Nephron progenitor cell (in vitro differentiated cells): ENCODE data around the gene NWD2.
A peak's percentile ranks its signal among the peaks of the same experiment; 100 is the strongest.

Source experiments
- DNase-seq: peaks from one replicate; pipeline ENCODE4 v3.0.0; 2021
- H3K27ac Mint-ChIP-seq: 2 replicates; pipeline ENCODE4 v1.8.0; 2021; ENCODE audit warnings: mild to moderate bottlenecking, moderate library complexity, mixed read lengths
- H3K27me3 Mint-ChIP-seq: 2 replicates; pipeline ENCODE4 v1.8.0; 2021; ENCODE audit warnings: mild to moderate bottlenecking, low read depth, mixed read lengths; ENCODE audit not compliant: poor library complexity
- H3K36me3 Mint-ChIP-seq: 2 replicates; pipeline ENCODE4 v1.8.0; 2021; ENCODE audit warnings: low read depth, mixed read lengths
- H3K4me1 Mint-ChIP-seq: 2 replicates; pipeline ENCODE4 v1.8.0; 2021; ENCODE audit warnings: mixed read lengths
- H3K4me3 Mint-ChIP-seq: 2 replicates; pipeline ENCODE4 v1.8.0; 2021; ENCODE audit warnings: mild to moderate bottlenecking, moderate library complexity, mixed read lengths
- H3K9me3 Mint-ChIP-seq: 2 replicates; pipeline ENCODE4 v1.8.0; 2021; ENCODE audit warnings: mild to moderate bottlenecking, moderate library complexity, mixed read lengths
- CTCF ChIP-seq: fragments of 200-600 bp; sonication (generic); IDR thresholded peaks from 2 replicates; pipeline ENCODE4 v1.5.0; 2021; ENCODE audit warnings: antibody characterized with exemption

The NWD2 gene

GRCh38 chr4:37389366-37389765 is 144.8 kb downstream of the NWD2 start:
- H3K27me3 Mint-ChIP-seq: peaks cover 6% of the 10 kb centered on the region
- no peaks in the 10 kb centered on the region for H3K4me1 Mint-ChIP-seq
- H3K36me3 Mint-ChIP-seq: no peaks in the 10 kb centered on the region
- no peak overlapping the region for H3K4me3 Mint-ChIP-seq
- no peak overlapping the region for H3K27ac Mint-ChIP-seq
- DNase-seq: no peak
- no peak for TF ChIP-seq CTCF
- no peaks in the 10 kb centered on the region for H3K9me3 Mint-ChIP-seq

- Mint-ChIP-seq H3K27ac (no peak overlapping the region), H3K9me3 (no peaks in the 10 kb centered on the region), H3K27me3 (peaks cover 6% of the 10 kb centered on the region), H3K4me1 (no peaks in the 10 kb centered on the region), H3K36me3 (no peaks in the 10 kb centered on the region), H3K4me3 (no peak overlapping the region)
- peak; percentile 84 for TF ChIP-seq CTCF
- peak; percentile 34 for DNase-seq
These were observed 145.5 kb downstream of the NWD2 start for GRCh38 chr4:37389967-37390580.

- no peak for TF ChIP-seq CTCF
- no peaks in the 10 kb centered on the region for H3K4me1 Mint-ChIP-seq
- DNase-seq: no peak
- H3K9me3 Mint-ChIP-seq: no peaks in the 10 kb centered on the region
- no peak overlapping the region for H3K27ac Mint-ChIP-seq
- H3K27me3 Mint-ChIP-seq: peaks cover 5% of the 10 kb centered on the region
- H3K36me3 Mint-ChIP-seq: no peaks in the 10 kb centered on the region
- no peak overlapping the region for H3K4me3 Mint-ChIP-seq
These were observed 148.1 kb downstream of the NWD2 start for GRCh38 chr4:37392521-37393255.

GRCh38 chr4:37393321-37393720 is 148.8 kb downstream of the NWD2 start:
- DNase-seq: no peak
- no peaks in the 10 kb centered on the region for H3K9me3 Mint-ChIP-seq

GRCh38 chr4:37393889-37394288 is 149.3 kb downstream of the NWD2 start:
- Mint-ChIP-seq H3K4me3 (no peak overlapping the region), H3K36me3 (no peaks in the 10 kb centered on the region), H3K27ac (no peak overlapping the region), H3K4me1 (no peaks in the 10 kb centered on the region), H3K9me3 (no peaks in the 10 kb centered on the region), H3K27me3 (peaks cover 5% of the 10 kb centered on the region)
- TF ChIP-seq CTCF: no peak
- DNase-seq: no peak

More at GRCh38 chr4:37393321-37393720, 148.8 kb downstream of the NWD2 start:
- Mint-ChIP-seq H3K4me3 (no peak overlapping the region), H3K4me1 (no peaks in the 10 kb centered on the region), H3K27ac (no peak overlapping the region), H3K36me3 (no peaks in the 10 kb centered on the region), H3K27me3 (peaks cover 5% of the 10 kb centered on the region)
- TF ChIP-seq CTCF: no peak

- H3K27me3 Mint-ChIP-seq: peaks cover 5% of the 10 kb centered on the region
- H3K36me3 Mint-ChIP-seq: no peaks in the 10 kb centered on the region
- H3K27ac Mint-ChIP-seq: no peak overlapping the region
- no peak overlapping the region for H3K4me3 Mint-ChIP-seq
- H3K4me1 Mint-ChIP-seq: no peaks in the 10 kb centered on the region
- no peak for DNase-seq
- H3K9me3 Mint-ChIP-seq: peaks cover 3% of the 10 kb centered on the region
- TF ChIP-seq CTCF: no peak
These were observed 153.0 kb downstream of the NWD2 start for GRCh38 chr4:37397505-37397904.
